HCT116 (cell line): ENCODE results near the gene FGF21. TPM values are rescaled to one million over a fixed set of nuclear protein-coding genes. Genes with fewer than 3 reads are reported as not detected.
A peak's percentile ranks its signal among the peaks of the same experiment; 100 is the strongest.

Experiments
- ATAC-seq: fragments of 200-7000 bp; cut with Tn5 transposase; 2 replicates; pipeline ENCODE4 v1.9.1; 2020; ENCODE audit warnings: mild to moderate bottlenecking, moderate library complexity
- BruUV-seq: library from RNA; stranded (reverse); fragments of 400-500 nt; replicated peaks from 2 replicates; lab custom pipeline; 2021; lab: Mats Ljungman, UMichigan
- CTCF ChIA-PET: fragments of 300-600 bp; sonication (Branson Sonifier 250); formaldehyde crosslinking; loops from one replicate; lab custom pipeline; 2021; ENCODE audit warnings: antibody characterized with exemption; lab: Charles Lee
- POLR2A ChIA-PET: fragments of 300-600, 350-600 bp; sonication (Branson Sonifier 250); formaldehyde crosslinking; loops from one replicate; lab custom pipeline; 2021; ENCODE audit warnings: antibody characterized with exemption; lab: Charles Lee
- RAD21 ChIA-PET, 2 experiments: fragments of 300-600 bp; sonication (Branson Sonifier 250); formaldehyde crosslinking; loops; one replicate each; lab custom pipeline; 2023; ENCODE audit warnings: low total read pairs in 2 of 2; ENCODE audit not compliant: uncharacterized antibody in 2 of 2, unreplicated experiment in 2 of 2, low non-redundant PET in 1 of 2; lab: Charles Lee
- DNase-seq: peaks from one replicate; pipeline ENCODE4 v3.0.0-alpha.2; 2010; ENCODE audit warnings: low read depth, low spot score
- H2AFZ ChIP-seq: fragments of 200-600 bp; shearing (Covaris generic), sonication (generic); 2 replicates; pipeline ENCODE4 v1.6.1; 2017; ENCODE audit warnings: low read depth, mixed run types, mixed read lengths, antibody characterized with exemption, low read length; ENCODE audit not compliant: poor library complexity, severe bottlenecking
- H3K27ac ChIP-seq: 2 replicates; pipeline ENCODE4 v1.5.1; 2012; ENCODE audit warnings: low read depth, low read length
- H3K27me3 ChIP-seq: fragments of 200-600 bp; sonication (generic); 2 replicates; pipeline ENCODE4 v1.6.1; 2016; ENCODE audit warnings: mixed run types, low read length, mixed read lengths; ENCODE audit not compliant: insufficient read depth
- H3K36me3 ChIP-seq, 2 experiments: fragments of 200-500 bp in 1 of 2; fragments of 200-600 bp in 1 of 2; sonication (Bioruptor generic) in 1 of 2; sonication (generic) in 1 of 2; 2 replicates each; pipeline versions ENCODE4 v1.5.1 to v1.6.1; 2014 to 2016; ENCODE audit warnings: low read length in 2 of 2, inconsistent platforms in 1 of 2, mixed read lengths in 1 of 2, mixed run types in 1 of 2; ENCODE audit not compliant: insufficient read depth in 2 of 2, control insufficient read depth in 1 of 2
- H3K4me1 ChIP-seq, 2 experiments: fragments of 200-600 bp in 1 of 2; sonication (generic) in 1 of 2; 2 replicates each; pipeline versions ENCODE4 v1.5.1 to v1.6.1; 2012 to 2017; ENCODE audit warnings: low read length in 2 of 2, inconsistent platforms in 1 of 2, mild to moderate bottlenecking in 1 of 2, mixed read lengths in 1 of 2, mixed run types in 1 of 2, moderate library complexity in 1 of 2; ENCODE audit not compliant: insufficient read depth in 2 of 2, control insufficient read depth in 1 of 2
- H3K4me2 ChIP-seq: fragments of 200-600 bp; sonication (generic); 2 replicates; pipeline ENCODE4 v1.6.1; 2017; ENCODE audit warnings: mixed run types, low read length, mixed read lengths
- H3K4me3 ChIP-seq, 2 experiments: fragments of 200-600 bp in 1 of 2; sonication (generic) in 1 of 2; replicated peaks in 1 of 2; 2 replicates each; pipeline ENCODE4 v1.5.1; 2011 to 2016; ENCODE audit warnings: low read length in 2 of 2, control low read depth in 1 of 2, low read depth in 1 of 2, mild to moderate bottlenecking in 1 of 2, mixed read lengths in 1 of 2, mixed run types in 1 of 2
- H3K79me2 ChIP-seq: fragments of 200-600 bp; sonication (generic); 2 replicates; pipeline ENCODE4 v1.6.1; 2017; ENCODE audit warnings: mild to moderate bottlenecking, mixed run types, low read length, moderate library complexity, mixed read lengths; ENCODE audit not compliant: insufficient read depth
- H3K9ac ChIP-seq: fragments of 200-600 bp; sonication (generic); 2 replicates; pipeline ENCODE4 v1.6.1; 2016; ENCODE audit warnings: low read length, mixed read lengths
- H3K9me2 ChIP-seq: fragments of 200-600 bp; sonication (generic), shearing (Covaris generic); 2 replicates; pipeline ENCODE4 v1.6.1; 2017; ENCODE audit warnings: mixed run types, mild to moderate bottlenecking, moderate library complexity; ENCODE audit not compliant: insufficient read depth
- H3K9me3 ChIP-seq, 2 experiments: fragments of 200-500 bp in 1 of 2; fragments of 200-600 bp in 1 of 2; sonication (Bioruptor generic) in 1 of 2; sonication (generic) in 1 of 2; 2 replicates each; pipeline ENCODE4 v1.6.1; 2014 to 2017; ENCODE audit warnings: low read length in 2 of 2, mixed read lengths in 2 of 2, inconsistent platforms in 1 of 2, low read depth in 1 of 2, mild to moderate bottlenecking in 1 of 2, mixed run types in 1 of 2, moderate library complexity in 1 of 2; ENCODE audit not compliant: control insufficient read depth in 1 of 2, insufficient read depth in 1 of 2
- H4K20me1 ChIP-seq: fragments of 200-600 bp; sonication (generic), shearing (Covaris generic); 2 replicates; pipeline ENCODE4 v1.6.1; 2017; ENCODE audit warnings: mixed run types, mild to moderate bottlenecking, moderate library complexity; ENCODE audit not compliant: insufficient read depth
- CBX3 ChIP-seq: IDR thresholded peaks from 2 replicates; pipeline ENCODE4 v1.6.1; 2012; ENCODE audit warnings: low read depth
- CEBPB ChIP-seq: IDR thresholded peaks from 2 replicates; pipeline ENCODE4 v1.6.1; 2012; ENCODE audit warnings: low read depth
- EGR1 ChIP-seq: IDR thresholded peaks from 2 replicates; pipeline ENCODE4 v1.6.1; 2012; ENCODE audit warnings: low read depth
- EZH2 ChIP-seq: fragments of 200-600 bp; sonication (generic); IDR thresholded peaks from 2 replicates; pipeline ENCODE4 v1.6.1; 2017; ENCODE audit warnings: antibody characterized with exemption, mixed run types
- EZH2phosphoT487 ChIP-seq: fragments of 200-600 bp; IDR thresholded peaks from 2 replicates; pipeline ENCODE4 v1.6.1; 2018; ENCODE audit warnings: antibody characterized with exemption, borderline replicate concordance
- FOSL1 ChIP-seq: IDR thresholded peaks from 2 replicates; pipeline ENCODE4 v1.6.1; 2012; ENCODE audit warnings: low read depth
- JUND ChIP-seq: IDR thresholded peaks from 2 replicates; pipeline ENCODE4 v1.6.1; 2012
- POLR2AphosphoS5 ChIP-seq: IDR thresholded peaks from 2 replicates; pipeline ENCODE4 v1.6.1; 2011; ENCODE audit warnings: mild to moderate bottlenecking, low read depth, low read length, moderate library complexity
- RAD21 ChIP-seq: IDR thresholded peaks from 2 replicates; pipeline ENCODE4 v1.6.1; 2012; ENCODE audit warnings: low read depth, mild to moderate bottlenecking
- YY1 ChIP-seq: IDR thresholded peaks from 2 replicates; pipeline ENCODE4 v1.6.1; 2011; ENCODE audit warnings: low read length, low read depth, moderate library complexity, mild to moderate bottlenecking; ENCODE audit not compliant: insufficient replicate concordance; ENCODE audit errors: extremely low read depth
- ZFX ChIP-seq: fragments of 450-650 bp; IDR thresholded peaks from 2 replicates; pipeline ENCODE4 v1.6.1; 2017
- intact Hi-C: fragments of 100-400 bp; cut with micrococcal nuclease; formaldehyde crosslinking; loops from 2 replicates; pipeline ENCODE4 v1.10.0; 2022
- total RNA-seq: library from RNA; stranded (reverse); gene quantifications from one replicate; pipeline ENCODE4 v1.2.1, GENCODE V29; 2021; ENCODE audit not compliant: unreplicated experiment
- TF ChIP-seq, protein P1 (sequence below): IDR thresholded peaks from 2 replicates; pipeline ENCODE4 v1.6.1; 2012
- TF ChIP-seq, protein P2 (sequence below), 3 experiments: fragments of 200-600 bp in 1 of 3; sonication (generic) in 1 of 3; IDR thresholded peaks in 2 of 3; conservative IDR thresholded peaks in 1 of 3; 2 replicates each; pipeline ENCODE4 v1.5.1; 2012 to 2017; ENCODE audit warnings: low read depth in 2 of 3, low read length in 2 of 3, antibody characterized with exemption in 1 of 3, borderline replicate concordance in 1 of 3, control low read depth in 1 of 3, mild to moderate bottlenecking in 1 of 3, mixed read lengths in 1 of 3, mixed run types in 1 of 3, moderate library complexity in 1 of 3; ENCODE audit not compliant: insufficient read depth in 1 of 3
- TF ChIP-seq, protein P3 (sequence below): IDR thresholded peaks from 2 replicates; pipeline ENCODE4 v1.6.1; 2012

Gene FGF21
- total RNA-seq, 1 experiment from 2014 or later, result 0.81 TPM

DNA sequence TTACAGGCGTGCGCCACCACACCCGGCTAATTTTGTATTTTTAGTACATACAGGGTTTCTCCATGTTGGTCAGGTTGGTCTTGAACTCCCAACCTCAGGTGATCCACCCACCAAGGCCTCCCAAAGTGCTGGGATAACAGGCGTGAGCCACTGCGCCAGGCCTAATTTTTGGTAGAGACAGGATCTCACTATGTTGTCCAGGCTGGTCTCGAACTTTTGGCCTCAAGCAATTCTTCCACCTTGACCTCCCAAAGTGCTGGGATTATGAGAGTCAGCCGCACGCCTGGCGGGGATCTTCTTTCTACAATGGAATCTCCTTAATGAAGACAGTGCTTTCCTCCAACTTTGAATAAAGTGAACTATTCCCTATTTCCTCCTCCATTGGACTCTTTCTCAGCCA lies 20.7 kb upstream of the FGF21 start (continued):
- TF ChIP-seq EZH2phosphoT487, result no peak
- TF ChIP-seq FOSL1, result no peak
- TF ChIP-seq EGR1, result no peak
- TF ChIP-seq JUND, result no peak

DNA sequence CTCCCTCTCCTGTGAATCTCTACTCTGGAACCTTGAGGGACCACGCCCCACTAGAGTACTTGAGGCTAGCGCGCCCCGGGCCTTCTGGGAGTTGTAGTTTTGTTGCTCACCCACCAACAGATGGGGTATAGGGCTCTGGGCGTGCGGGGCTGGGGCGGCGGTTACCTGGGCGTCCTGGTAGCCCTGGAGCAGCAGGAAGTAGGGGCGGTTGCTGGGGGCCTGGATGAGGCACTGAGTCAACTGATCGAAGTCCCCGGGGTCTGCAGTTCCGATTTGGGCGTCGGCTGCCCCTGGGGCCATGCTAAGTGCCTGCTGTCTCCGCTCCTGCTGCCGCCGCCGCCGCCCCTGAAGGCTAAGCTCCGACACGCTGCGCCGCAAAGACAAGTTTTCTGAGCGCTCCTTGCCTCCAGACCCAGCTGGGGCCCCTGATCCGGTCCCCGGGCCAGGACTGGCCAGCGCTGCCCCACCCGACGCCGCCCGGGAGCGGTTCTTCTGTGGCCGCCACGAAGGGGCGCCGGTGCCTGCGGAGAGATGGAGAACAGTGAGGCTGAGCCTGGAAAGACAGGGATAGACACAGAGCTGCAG lies 20.2 kb upstream of the FGF21 start:
- H3K4me1 ChIP-seq, result peaks cover 14 to 28% of the 10 kb centered on the region in 2 experiments
- no peak overlapping the region for H2AFZ ChIP-seq
- CTCF ChIA-PET, result no interaction called here
- no peak for ATAC-seq
- TF ChIP-seq RAD21, result no peak
- TF ChIP-seq, protein P1, sequence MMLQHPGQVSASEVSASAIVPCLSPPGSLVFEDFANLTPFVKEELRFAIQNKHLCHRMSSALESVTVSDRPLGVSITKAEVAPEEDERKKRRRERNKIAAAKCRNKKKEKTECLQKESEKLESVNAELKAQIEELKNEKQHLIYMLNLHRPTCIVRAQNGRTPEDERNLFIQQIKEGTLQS, result no peak
- TF ChIP-seq, all 23 proteins: peak for 0
- no peak overlapping the region for H3K4me2 ChIP-seq
- ChIA-PET RAD21 (no interaction called here), POLR2A (no interaction called here)
- no peaks in the 10 kb centered on the region for H3K79me2 ChIP-seq
- intact Hi-C loops, result no loop called here
- no peak overlapping the region for H3K9ac ChIP-seq
- H3K9me2 ChIP-seq, result no peaks in the 10 kb centered on the region
- no peak overlapping the region for H3K4me3 ChIP-seq
- no peak overlapping the region for H3K27ac ChIP-seq
- no peaks in the 10 kb centered on the region for H3K27me3 ChIP-seq
- no peaks in the 10 kb centered on the region for H3K9me3 ChIP-seq
- DNase-seq, result no peak
- no peaks in the 10 kb centered on the region for H3K36me3 ChIP-seq
- H4K20me1 ChIP-seq, result no peaks in the 10 kb centered on the region
- no TSS peak for BruUV-seq

DNA sequence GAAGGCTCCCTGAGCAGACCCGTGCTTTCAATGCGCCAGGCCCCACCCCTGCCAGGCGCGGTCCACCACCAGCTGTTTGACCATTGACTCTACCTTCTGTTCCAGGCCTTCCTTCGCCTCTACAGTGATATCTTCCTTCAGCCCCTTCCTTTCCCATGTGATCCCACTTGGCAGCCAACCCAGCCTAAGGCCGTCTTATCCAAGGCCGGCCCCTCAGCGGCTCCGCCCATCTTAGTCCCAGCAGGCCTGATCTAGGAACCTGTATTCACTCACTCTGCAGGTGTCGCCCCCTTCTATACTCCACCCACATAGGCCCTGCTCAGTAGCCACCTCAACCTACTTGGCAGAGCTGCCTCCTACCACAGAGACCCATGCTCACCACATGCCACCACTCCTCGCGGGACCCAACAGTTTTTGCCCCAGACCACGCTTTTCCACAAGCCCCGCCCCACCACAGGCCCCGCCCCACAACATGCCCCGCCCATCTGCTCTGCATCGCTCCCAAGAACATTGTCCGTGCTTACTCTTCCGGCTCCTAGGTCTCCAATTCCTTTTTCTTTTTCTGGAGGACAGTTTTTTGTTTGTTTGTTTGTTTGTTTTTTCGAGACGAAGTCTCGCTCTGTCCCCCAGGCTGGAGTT lies 17.8 kb upstream of the FGF21 start:
- RAD21 ChIA-PET, result no interaction called here
- H3K4me2 ChIP-seq, result peak overlapping the region; percentile 58; the same call in 1 of the 2 replicates
- TF ChIP-seq CBX3 (no peak), EZH2phosphoT487 (no peak), EZH2 (no peak), RAD21 (no peak), POLR2AphosphoS5 (no peak), CEBPB (no peak), FOSL1 (no peak), ZFX (no peak), YY1 (no peak)
- TF ChIP-seq, protein P2, sequence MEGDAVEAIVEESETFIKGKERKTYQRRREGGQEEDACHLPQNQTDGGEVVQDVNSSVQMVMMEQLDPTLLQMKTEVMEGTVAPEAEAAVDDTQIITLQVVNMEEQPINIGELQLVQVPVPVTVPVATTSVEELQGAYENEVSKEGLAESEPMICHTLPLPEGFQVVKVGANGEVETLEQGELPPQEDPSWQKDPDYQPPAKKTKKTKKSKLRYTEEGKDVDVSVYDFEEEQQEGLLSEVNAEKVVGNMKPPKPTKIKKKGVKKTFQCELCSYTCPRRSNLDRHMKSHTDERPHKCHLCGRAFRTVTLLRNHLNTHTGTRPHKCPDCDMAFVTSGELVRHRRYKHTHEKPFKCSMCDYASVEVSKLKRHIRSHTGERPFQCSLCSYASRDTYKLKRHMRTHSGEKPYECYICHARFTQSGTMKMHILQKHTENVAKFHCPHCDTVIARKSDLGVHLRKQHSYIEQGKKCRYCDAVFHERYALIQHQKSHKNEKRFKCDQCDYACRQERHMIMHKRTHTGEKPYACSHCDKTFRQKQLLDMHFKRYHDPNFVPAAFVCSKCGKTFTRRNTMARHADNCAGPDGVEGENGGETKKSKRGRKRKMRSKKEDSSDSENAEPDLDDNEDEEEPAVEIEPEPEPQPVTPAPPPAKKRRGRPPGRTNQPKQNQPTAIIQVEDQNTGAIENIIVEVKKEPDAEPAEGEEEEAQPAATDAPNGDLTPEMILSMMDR (IDR thresholded peaks at IDR 0.05 in 2 of 3, conservative IDR thresholded peaks at IDR 0.05 in 1 of 3; ENCODE audit: borderline replicate concordance in 1 of 3, insufficient read depth in 1 of 3, low read depth in 2 of 3, low read length in 2 of 3), result no peak
- TF ChIP-seq, protein P3, sequence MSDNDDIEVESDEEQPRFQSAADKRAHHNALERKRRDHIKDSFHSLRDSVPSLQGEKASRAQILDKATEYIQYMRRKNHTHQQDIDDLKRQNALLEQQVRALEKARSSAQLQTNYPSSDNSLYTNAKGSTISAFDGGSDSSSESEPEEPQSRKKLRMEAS, result no peak

More for the DNA sequence above, 17.8 kb upstream of the FGF21 start:
- POLR2A ChIA-PET, result no interaction called here
- ATAC-seq (0 out of 2 replicates have a peak, but pooled peaks have one; percentile 18), DNase-seq (no peak)
- Histone ChIP-seq H3K4me3 (no peak overlapping the region), H3K27me3 (no peaks in the 10 kb centered on the region), H3K27ac (peak overlapping the region; percentile 2; the same call in 1 of the 2 replicates), H3K79me2 (no peaks in the 10 kb centered on the region), H3K36me3 (no peaks in the 10 kb centered on the region), H2AFZ (no peak overlapping the region), H3K9me3 (no peaks in the 10 kb centered on the region), H4K20me1 (no peaks in the 10 kb centered on the region), H3K9me2 (no peaks in the 10 kb centered on the region), H3K4me1 (peaks cover 25 to 40% of the 10 kb centered on the region in 2 experiments), H3K9ac (no peak overlapping the region)
- intact Hi-C loops, result no loop called here
- CTCF ChIA-PET, result interaction anchor here (0.9 to 2.4 kb wide), 2 partner anchors 60 to 62 kb away, joined by 3 to 16 read pairs; no protein-coding TSS in a partner anchor
- BruUV-seq, result no TSS peak
